Activated CD8-positive, alpha-beta T cell treated with anti-CD3 and anti-CD28 coated beads for 36 hours (primary cell): ENCODE data around the gene CMKLR1. TPM values are rescaled to one million over a fixed set of nuclear protein-coding genes. Genes with fewer than 3 reads are reported as not detected.

ENCODE experiments used
- ATAC-seq: fragments of 200-7000 bp; cut with Tn5 transposase; one replicate; pipeline ENCODE4 v1.10.0; 2021; ENCODE audit warnings: mild to moderate bottlenecking, moderate library complexity
- CTCF ChIA-PET: fragments of 350-600 bp; sonication (Branson Sonifier 250); formaldehyde crosslinking; loops from one replicate; lab custom pipeline; 2021; ENCODE audit warnings: antibody characterized with exemption; lab: Charles Lee
- POLR2A ChIA-PET: fragments of 350-600 bp; sonication (Branson Sonifier 250); formaldehyde crosslinking; loops from one replicate; lab custom pipeline; 2021; ENCODE audit warnings: antibody characterized with exemption; lab: Charles Lee
- DNase-seq: peaks from one replicate; pipeline ENCODE4 v3.0.0-alpha.2; 2020
- H3K27ac Mint-ChIP-seq: one replicate; pipeline ENCODE4 v1.8.0; 2021; ENCODE audit warnings: mild to moderate bottlenecking, mixed read lengths
- H3K27me3 Mint-ChIP-seq: one replicate; pipeline ENCODE4 v1.8.0; 2021; ENCODE audit warnings: mixed read lengths
- H3K36me3 Mint-ChIP-seq: one replicate; pipeline ENCODE4 v1.8.0; 2021; ENCODE audit warnings: low read depth, mixed read lengths
- H3K4me1 Mint-ChIP-seq: one replicate; pipeline ENCODE4 v1.8.0; 2021; ENCODE audit warnings: low read depth, mixed read lengths
- H3K4me3 Mint-ChIP-seq: one replicate; pipeline ENCODE4 v1.8.0; 2021; ENCODE audit warnings: mild to moderate bottlenecking, moderate library complexity, mixed read lengths
- H3K9me3 Mint-ChIP-seq: one replicate; pipeline ENCODE4 v1.8.0; 2021; ENCODE audit warnings: mixed read lengths
- intact Hi-C: fragments of 100-400 bp; cut with micrococcal nuclease; formaldehyde crosslinking; loops from one replicate; pipeline ENCODE4 v1.10.0; 2022
- total RNA-seq, 2 experiments: library from RNA; stranded (reverse); gene quantifications; one replicate each; pipeline ENCODE4 v1.2.3, GENCODE V29; 2021
- TF ChIP-seq, protein P1 (sequence below): fragments of 200-600 bp; IDR thresholded peaks from one replicate; pipeline ENCODE4 v1.8.0; 2022; ENCODE audit warnings: antibody characterized with exemption, mild to moderate bottlenecking

CMKLR1 gene
- total RNA-seq, 2 experiments from 2014 or later: not detected

DNA sequence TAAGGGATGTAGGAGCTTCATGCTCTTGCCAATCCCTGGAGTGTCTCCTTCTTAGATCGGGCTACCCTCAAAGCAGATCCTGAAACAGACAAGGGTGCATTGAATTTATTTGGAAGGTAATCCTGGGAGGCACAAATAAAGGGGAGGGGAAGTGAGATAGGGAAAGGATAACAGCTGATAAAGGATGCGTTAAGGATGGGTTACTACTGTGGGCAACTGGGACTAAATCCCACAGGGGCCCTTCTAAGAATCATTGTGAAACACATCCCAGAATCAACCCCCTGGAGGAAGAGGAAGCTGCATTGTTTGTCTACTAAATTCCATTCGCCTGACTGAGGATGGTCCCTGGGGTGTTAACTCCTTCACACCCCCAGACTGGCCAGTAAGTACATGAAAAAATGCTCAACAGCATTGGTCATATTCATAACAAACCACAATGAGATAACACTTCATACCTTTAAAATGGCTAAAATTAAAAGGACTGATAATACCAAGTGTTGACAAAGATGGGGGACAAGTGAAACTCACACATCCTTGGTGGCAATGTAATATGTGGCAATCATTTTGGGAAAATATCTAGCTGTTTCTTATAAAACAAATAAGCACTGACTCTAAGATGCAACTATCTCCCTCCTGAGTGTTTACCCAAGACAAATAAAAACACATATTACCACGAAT lies 37.0 kb upstream of the CMKLR1 start:
- no peak for DNase-seq
- ChIA-PET CTCF (no interaction called here), POLR2A (no interaction called here)
- peaks cover 31% of the 10 kb centered on the region for H3K9me3 Mint-ChIP-seq
- no peak for ATAC-seq
- H3K27ac Mint-ChIP-seq: no peak overlapping the region
- peaks cover 2% of the 10 kb centered on the region for H3K36me3 Mint-ChIP-seq
- no peaks in the 10 kb centered on the region for H3K4me1 Mint-ChIP-seq
- peaks cover 4% of the 10 kb centered on the region for H3K27me3 Mint-ChIP-seq
- intact Hi-C loops: no loop called here
- H3K4me3 Mint-ChIP-seq: no peak overlapping the region
- TF ChIP-seq, protein P1, sequence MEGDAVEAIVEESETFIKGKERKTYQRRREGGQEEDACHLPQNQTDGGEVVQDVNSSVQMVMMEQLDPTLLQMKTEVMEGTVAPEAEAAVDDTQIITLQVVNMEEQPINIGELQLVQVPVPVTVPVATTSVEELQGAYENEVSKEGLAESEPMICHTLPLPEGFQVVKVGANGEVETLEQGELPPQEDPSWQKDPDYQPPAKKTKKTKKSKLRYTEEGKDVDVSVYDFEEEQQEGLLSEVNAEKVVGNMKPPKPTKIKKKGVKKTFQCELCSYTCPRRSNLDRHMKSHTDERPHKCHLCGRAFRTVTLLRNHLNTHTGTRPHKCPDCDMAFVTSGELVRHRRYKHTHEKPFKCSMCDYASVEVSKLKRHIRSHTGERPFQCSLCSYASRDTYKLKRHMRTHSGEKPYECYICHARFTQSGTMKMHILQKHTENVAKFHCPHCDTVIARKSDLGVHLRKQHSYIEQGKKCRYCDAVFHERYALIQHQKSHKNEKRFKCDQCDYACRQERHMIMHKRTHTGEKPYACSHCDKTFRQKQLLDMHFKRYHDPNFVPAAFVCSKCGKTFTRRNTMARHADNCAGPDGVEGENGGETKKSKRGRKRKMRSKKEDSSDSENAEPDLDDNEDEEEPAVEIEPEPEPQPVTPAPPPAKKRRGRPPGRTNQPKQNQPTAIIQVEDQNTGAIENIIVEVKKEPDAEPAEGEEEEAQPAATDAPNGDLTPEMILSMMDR: no peak

DNA sequence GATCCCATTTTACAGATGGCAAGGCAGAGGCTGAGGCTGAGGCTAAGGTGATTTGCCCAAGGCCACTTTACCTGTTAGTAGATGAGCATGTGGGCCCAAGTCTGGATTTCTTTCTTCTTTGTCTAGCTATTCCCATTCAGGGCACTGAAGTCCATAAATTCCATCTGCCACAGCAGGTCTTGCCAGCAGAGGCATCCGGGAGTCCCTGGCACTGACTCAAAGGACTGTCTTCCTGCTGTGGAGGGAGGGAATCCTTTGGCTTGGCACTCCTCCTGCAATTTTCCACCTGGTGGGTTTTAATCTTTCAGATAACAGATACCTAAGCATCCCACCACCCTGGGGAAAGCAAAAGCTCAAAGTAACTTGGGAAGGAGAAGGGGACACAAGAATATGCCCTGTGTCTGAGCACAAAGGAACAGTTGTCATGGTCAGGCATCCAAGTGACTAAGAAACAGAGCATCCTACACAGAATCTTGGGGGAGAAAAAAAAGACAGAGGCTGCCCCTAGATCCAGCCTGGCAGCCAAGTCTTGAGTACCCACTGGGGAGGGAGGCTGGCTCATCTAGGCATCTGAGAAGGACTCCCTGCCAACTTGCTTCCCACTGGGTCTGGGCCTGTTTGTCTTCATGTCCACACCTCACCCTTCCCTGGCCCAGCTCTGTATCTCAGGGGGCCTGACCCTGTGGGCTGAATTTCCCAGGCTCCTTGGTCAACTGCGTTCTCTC lies 35.6 kb upstream of the CMKLR1 start:
- Mint-ChIP-seq H3K27ac (no peak overlapping the region), H3K9me3 (peaks cover 31% of the 10 kb centered on the region)
- ATAC-seq: no peak

DNA sequence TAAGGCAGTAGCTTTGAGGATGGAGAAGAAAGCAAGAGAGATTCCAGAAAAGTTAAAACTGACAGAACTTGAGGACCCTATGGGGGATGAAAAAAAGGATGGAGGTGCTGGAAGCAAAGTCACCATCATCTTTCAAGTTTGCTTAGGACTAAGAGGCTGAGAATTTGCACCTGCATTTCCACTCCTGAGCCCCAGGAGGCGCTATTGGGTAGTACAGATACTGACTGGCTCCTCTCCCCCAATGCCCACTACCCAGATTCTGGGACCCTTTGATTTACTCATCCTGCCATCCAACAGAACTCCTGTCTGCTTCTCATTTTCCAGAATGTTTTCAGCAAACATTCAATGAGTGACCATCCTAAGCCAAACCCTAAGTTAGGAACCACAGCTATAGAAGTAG lies 34.0 kb upstream of the CMKLR1 start:
- Mint-ChIP-seq H3K27me3 (peaks cover 4% of the 10 kb centered on the region), H3K4me1 (no peaks in the 10 kb centered on the region), H3K4me3 (no peak overlapping the region), H3K36me3 (peaks cover 2% of the 10 kb centered on the region), H3K9me3 (peaks cover 28% of the 10 kb centered on the region), H3K27ac (no peak overlapping the region)
- ATAC-seq: no peak
- CTCF ChIA-PET: interaction anchor here (0.7 to 1.3 kb wide), 3 partner anchors 17 to 309 kb away, joined by 3 read pairs; no protein-coding TSS in a partner anchor
- no peak for DNase-seq
- TF ChIP-seq, protein P1: no peak
- POLR2A ChIA-PET: no interaction called here
- intact Hi-C loops: no loop called here

More for the DNA sequence above, 35.6 kb upstream of the CMKLR1 start:
- H3K36me3 Mint-ChIP-seq: peaks cover 2% of the 10 kb centered on the region
- POLR2A ChIA-PET: no interaction called here
- no peak for DNase-seq
- TF ChIP-seq, protein P1: no peak
- CTCF ChIA-PET: no interaction called here
- no peaks in the 10 kb centered on the region for H3K4me1 Mint-ChIP-seq
- intact Hi-C loops: no loop called here
- H3K4me3 Mint-ChIP-seq: no peak overlapping the region
- peaks cover 4% of the 10 kb centered on the region for H3K27me3 Mint-ChIP-seq

DNA sequence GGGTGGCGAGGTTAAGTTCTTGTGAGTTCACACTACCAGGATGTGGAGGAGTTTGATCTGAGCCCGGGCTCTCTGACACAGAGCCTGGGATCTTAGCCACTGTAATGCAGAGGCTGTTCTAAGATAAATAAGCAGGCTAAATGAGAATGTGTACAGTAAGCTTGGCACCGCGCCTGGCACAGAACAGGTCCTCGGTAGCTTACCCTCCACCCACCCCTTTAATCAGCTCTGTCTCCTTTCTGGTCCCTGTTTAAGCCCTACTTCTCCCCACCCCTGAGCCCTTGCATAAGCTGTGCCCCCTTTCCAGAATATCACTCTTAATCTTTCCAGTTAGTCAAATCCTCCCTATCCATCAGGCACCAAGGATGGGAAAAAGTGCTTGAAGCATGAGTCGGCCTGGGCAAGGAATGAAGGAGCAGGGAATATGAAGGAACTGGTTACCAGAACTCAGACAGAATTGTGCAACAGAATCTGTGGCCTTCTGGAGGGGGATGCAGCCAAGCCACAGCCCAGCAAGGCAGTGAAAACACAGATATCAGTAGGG lies 32.8 kb upstream of the CMKLR1 start:
- TF ChIP-seq, protein P1: no peak
- H3K9me3 Mint-ChIP-seq: peaks cover 19% of the 10 kb centered on the region
- H3K27me3 Mint-ChIP-seq: peaks cover 4% of the 10 kb centered on the region
- no peaks in the 10 kb centered on the region for H3K4me1 Mint-ChIP-seq
- no peak overlapping the region for H3K27ac Mint-ChIP-seq
- peaks cover 2% of the 10 kb centered on the region for H3K36me3 Mint-ChIP-seq
- no peak overlapping the region for H3K4me3 Mint-ChIP-seq
- intact Hi-C loops: no loop called here
- ChIA-PET POLR2A (no interaction called here), CTCF (no interaction called here)
- no peak for ATAC-seq
- no peak for DNase-seq

DNA sequence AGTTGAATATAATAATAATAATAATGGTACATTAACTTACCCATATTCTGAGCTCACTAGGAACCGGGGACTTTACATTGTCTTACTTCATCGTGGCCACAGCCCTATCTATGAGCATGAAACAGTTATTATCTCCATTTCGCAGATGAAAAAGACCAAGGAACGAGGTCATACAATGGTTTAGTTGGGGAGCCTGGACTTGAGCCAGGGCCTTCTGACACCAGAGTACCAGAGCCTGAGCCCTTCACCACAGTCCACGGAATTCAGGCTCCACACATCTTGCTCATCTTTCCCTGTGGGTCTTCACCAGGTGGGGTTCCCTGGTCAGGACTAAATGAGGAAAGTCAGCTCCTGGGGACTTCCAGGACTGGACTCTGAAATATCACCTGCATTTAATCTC lies 31.3 kb upstream of the CMKLR1 start:
- intact Hi-C loops: no loop called here
- Mint-ChIP-seq H3K9me3 (peaks cover 10% of the 10 kb centered on the region), H3K36me3 (peaks cover 2% of the 10 kb centered on the region), H3K27ac (no peak overlapping the region), H3K4me1 (no peaks in the 10 kb centered on the region), H3K4me3 (no peak overlapping the region), H3K27me3 (peaks cover 4% of the 10 kb centered on the region)
- no peak for ATAC-seq
- DNase-seq: no peak
- TF ChIP-seq, protein P1: no peak
- CTCF ChIA-PET: no interaction called here
- POLR2A ChIA-PET: interaction anchor here (0.8 kb wide), 1 partner anchor 114 kb away, joined by 3 read pairs; no protein-coding TSS in a partner anchor
